BE2C (cell line): ENCODE data around the gene ARX.

Source experiments
- DNase-seq: peaks from one replicate; pipeline ENCODE4 v3.0.0-alpha.2; 2020
- H3K27me3 ChIP-seq: fragments of 250-450 bp; sonication (Bioruptor Pico); 2 replicates; pipeline ENCODE4 v1.5.1; 2020; ENCODE audit warnings: mild to moderate bottlenecking
- H3K36me3 ChIP-seq: fragments of 250-450 bp; sonication (Bioruptor Pico); 2 replicates; pipeline ENCODE4 v1.5.1; 2020; ENCODE audit warnings: mild to moderate bottlenecking
- H3K4me1 ChIP-seq: fragments of 250-450 bp; sonication (Bioruptor Pico); 2 replicates; pipeline ENCODE4 v1.5.1; 2020
- H3K4me3 ChIP-seq: 2 replicates; pipeline ENCODE4 v1.5.1; 2011; ENCODE audit warnings: low read depth, low read length
- H3K9me3 ChIP-seq: fragments of 250-450 bp; sonication (Bioruptor Pico); 2 replicates; pipeline ENCODE4 v1.5.1; 2020
- TF ChIP-seq, protein P1 (sequence below): IDR thresholded peaks from 2 replicates; pipeline ENCODE4 v1.5.1; 2012; ENCODE audit warnings: mild to moderate bottlenecking, low read depth, low read length

The ARX gene

DNA sequence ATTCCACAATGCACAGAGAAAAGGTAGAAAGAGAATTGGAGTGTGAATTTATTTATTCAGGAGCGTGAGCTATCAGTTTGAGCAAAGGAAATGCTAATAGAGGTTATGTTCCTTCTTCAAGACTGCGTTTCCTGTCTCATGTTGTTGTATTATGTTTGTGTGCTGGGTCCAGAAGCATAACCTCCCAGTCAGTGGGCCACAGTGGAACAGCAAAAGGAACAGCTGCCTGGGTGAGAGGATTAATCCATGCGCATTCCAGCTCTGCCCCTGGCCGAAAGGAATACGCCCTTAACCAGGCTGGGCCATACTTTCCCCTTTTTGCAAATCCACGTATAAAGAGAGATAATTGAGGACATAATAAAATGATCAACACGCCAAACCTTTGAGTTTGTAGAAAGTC is 32.4 kb upstream of the ARX start:
- H3K4me1 ChIP-seq: no peaks in the 10 kb centered on the region
- TF ChIP-seq, protein P1, sequence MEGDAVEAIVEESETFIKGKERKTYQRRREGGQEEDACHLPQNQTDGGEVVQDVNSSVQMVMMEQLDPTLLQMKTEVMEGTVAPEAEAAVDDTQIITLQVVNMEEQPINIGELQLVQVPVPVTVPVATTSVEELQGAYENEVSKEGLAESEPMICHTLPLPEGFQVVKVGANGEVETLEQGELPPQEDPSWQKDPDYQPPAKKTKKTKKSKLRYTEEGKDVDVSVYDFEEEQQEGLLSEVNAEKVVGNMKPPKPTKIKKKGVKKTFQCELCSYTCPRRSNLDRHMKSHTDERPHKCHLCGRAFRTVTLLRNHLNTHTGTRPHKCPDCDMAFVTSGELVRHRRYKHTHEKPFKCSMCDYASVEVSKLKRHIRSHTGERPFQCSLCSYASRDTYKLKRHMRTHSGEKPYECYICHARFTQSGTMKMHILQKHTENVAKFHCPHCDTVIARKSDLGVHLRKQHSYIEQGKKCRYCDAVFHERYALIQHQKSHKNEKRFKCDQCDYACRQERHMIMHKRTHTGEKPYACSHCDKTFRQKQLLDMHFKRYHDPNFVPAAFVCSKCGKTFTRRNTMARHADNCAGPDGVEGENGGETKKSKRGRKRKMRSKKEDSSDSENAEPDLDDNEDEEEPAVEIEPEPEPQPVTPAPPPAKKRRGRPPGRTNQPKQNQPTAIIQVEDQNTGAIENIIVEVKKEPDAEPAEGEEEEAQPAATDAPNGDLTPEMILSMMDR: no peak
- no peaks in the 10 kb centered on the region for H3K36me3 ChIP-seq
- H3K4me3 ChIP-seq: no peak overlapping the region
- no peaks in the 10 kb centered on the region for H3K27me3 ChIP-seq
- no peak for DNase-seq
- no peaks in the 10 kb centered on the region for H3K9me3 ChIP-seq

DNA sequence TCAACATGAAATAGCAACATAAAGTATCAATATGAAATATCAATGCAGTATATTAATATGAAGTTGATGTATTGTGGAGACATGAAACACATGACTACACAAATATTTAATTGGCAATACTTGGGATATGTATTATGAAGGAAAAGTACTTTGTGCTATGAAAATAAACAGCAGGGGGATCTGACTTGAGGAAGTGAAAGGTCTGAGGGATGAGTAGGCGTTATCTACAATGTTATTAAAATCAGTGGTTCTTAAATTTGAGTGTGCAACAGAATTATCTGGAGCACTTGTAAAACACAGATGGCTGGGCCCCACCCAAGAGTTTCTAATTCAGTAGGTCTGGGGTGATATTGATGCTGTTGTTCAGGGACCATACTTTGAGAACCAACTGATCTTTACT is 27.4 kb upstream of the ARX start:
- H3K4me1 ChIP-seq: no peaks in the 10 kb centered on the region
- H3K9me3 ChIP-seq: no peaks in the 10 kb centered on the region
- no peak for DNase-seq
- no peaks in the 10 kb centered on the region for H3K36me3 ChIP-seq
- H3K4me3 ChIP-seq: no peak overlapping the region
- TF ChIP-seq, protein P1: no peak
- H3K27me3 ChIP-seq: no peaks in the 10 kb centered on the region

DNA sequence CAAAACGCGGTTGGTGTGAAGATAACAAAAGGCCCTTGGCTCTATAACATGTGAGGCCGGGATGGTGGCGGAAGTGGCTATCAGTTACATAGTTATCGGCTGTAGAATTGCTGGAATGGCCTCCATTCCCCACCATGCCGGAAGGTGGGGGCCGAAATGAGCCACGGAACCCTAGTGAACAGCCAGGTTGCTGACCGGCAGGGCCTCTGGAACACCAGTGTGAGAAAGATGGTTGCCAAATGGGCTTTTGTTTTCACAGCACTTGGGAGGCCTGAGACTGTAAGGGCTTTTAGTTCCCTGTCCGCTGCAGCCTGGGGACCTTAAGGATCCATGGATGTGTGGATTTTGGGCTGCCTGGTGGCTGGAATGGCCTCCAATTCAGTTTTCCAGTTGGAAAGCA is 23.3 kb upstream of the ARX start:
- no peak for DNase-seq
- Histone ChIP-seq H3K27me3 (no peaks in the 10 kb centered on the region), H3K9me3 (no peaks in the 10 kb centered on the region), H3K4me3 (no peak overlapping the region), H3K4me1 (no peaks in the 10 kb centered on the region), H3K36me3 (no peaks in the 10 kb centered on the region)
- TF ChIP-seq, protein P1: no peak

DNA sequence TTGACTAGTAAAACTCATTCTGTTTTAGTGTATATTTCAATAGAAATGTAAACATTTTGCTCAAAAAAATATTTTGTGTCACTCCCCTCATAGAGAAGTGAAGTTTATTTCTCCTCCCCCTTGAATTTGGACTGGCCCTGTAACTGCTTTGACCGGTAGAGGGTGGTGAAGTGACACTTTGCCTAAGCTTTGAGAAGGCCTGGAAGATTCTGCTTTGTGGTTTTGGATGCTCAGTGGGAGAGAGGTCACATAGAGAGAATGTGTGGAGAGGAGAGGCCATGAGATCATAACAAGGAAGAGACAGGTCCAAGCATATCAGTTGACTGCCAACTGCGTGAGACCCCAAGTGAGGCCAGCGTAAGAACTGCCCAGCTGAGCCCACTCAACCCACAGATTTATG is 19.1 kb upstream of the ARX start:
- TF ChIP-seq, protein P1: no peak
- Histone ChIP-seq H3K36me3 (no peaks in the 10 kb centered on the region), H3K4me1 (no peaks in the 10 kb centered on the region), H3K27me3 (no peaks in the 10 kb centered on the region), H3K9me3 (no peaks in the 10 kb centered on the region), H3K4me3 (no peak overlapping the region)
- DNase-seq: no peak

DNA sequence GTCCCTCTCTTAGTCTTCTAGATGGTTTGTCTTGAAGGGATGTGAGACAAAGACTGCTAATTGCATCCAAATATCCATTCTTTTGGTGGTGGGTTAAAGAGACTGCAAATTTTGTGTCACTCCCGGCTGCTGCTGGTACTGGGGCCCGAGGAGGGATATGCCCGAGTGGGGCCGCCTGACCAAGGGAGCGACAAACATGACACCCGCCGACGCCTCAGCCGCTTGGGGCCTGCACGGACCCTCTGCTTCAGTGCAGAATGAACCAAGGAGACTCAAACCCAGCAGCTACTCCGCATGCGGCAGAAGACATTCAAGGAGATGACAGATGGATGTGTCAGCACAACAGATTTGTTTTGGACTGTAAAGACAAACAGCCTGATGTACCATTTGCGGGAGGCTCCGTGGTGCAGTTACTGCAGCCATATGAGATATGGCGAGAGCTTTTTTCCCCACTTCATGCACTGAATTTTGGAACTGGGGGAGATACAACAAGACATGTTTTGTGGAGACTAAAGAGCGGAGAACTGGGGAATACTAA is 13.6 kb upstream of the ARX start:
- Histone ChIP-seq H3K27me3 (peaks cover 13% of the 10 kb centered on the region), H3K4me1 (no peaks in the 10 kb centered on the region), H3K36me3 (no peaks in the 10 kb centered on the region), H3K4me3 (no peak overlapping the region), H3K9me3 (no peaks in the 10 kb centered on the region)
- TF ChIP-seq, protein P1: no peak
- DNase-seq: no peak

DNA sequence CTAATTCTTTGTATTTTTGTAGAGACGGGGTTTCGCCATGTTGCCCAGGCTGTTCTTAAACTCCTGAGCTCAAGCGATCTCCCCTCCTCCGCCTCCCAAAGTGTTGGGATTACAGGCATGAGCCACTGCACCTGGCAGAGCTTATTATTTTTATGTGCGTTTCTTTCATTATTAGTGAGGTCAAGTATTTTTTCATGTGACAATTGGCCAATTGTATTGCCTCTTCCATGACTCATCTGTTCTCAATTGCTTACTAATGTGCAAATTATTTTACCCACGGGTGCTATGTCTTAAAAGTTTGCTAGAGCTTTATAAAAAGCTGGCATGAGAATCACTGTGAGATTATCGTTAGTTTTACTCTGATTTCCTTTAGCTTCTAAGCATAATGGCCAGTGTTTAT is 13.0 kb upstream of the ARX start:
- TF ChIP-seq, protein P1: no peak
- H3K27me3 ChIP-seq: peaks cover 19% of the 10 kb centered on the region
- H3K4me1 ChIP-seq: no peaks in the 10 kb centered on the region
- H3K9me3 ChIP-seq: no peaks in the 10 kb centered on the region
- no peak for DNase-seq
- no peak overlapping the region for H3K4me3 ChIP-seq
- H3K36me3 ChIP-seq: no peaks in the 10 kb centered on the region
